ENCODE results near the gene ZFYVE9. TPM values are rescaled to one million over a fixed set of nuclear protein-coding genes. Genes with fewer than 3 reads are reported as not detected.

ZFYVE9 gene
- total and polyA plus RNA-seq, 2 donors (not counting 1 experiment from before 2014, with no cell fraction given): 13.5 to 44.6 TPM

GRCh38 chr1:52355847-52356505 lies 214.1 kb downstream of the ZFYVE9 start:
- no peaks in the 10 kb centered on the region for H4K20me1 ChIP-seq (ENCODE audit: control insufficient read depth, extremely low read depth, insufficient read depth, low read length)
- no peaks in the 10 kb centered on the region for H3K27me3 ChIP-seq (ENCODE audit: control insufficient read depth, insufficient read depth, low read length)
- H3K79me2 ChIP-seq (ENCODE audit: control insufficient read depth, insufficient read depth, low read length): no peaks in the 10 kb centered on the region
- TF ChIP-seq CTCF (conservative IDR thresholded peaks at IDR 0.05 in 1 of 2, IDR thresholded peaks at IDR 0.05 in 1 of 2; ENCODE audit: low read depth in 1 of 2, low read length in 2 of 2) (no peak), EZH2 (IDR thresholded peaks at IDR 0.05; ENCODE audit: low read length, missing control alignments) (no peak)
- H2AFZ ChIP-seq (ENCODE audit: low read length): no peak overlapping the region
- H3K4me3 ChIP-seq (replicated peaks in 1 of 4; ENCODE audit: control extremely low read depth in 1 of 4, insufficient read depth in 1 of 4, low read depth in 3 of 4, low read length in 4 of 4): no peak overlapping the region
- H3K9me3 ChIP-seq (ENCODE audit: control insufficient read depth, insufficient read depth, low read depth, low read length): no peaks in the 10 kb centered on the region
- no peaks in the 10 kb centered on the region for H3K4me1 ChIP-seq (ENCODE audit: control insufficient read depth, extremely low read depth, insufficient read depth, low read length)
- no peak overlapping the region for H3K4me2 ChIP-seq (ENCODE audit: extremely low read depth, insufficient read depth, low read length)
- DNase-seq (ENCODE audit: low read depth in 2 of 2): no peak
- no peak overlapping the region for H3K27ac ChIP-seq (ENCODE audit: insufficient read depth, low read length)
- H3K36me3 ChIP-seq (ENCODE audit: control insufficient read depth, insufficient read depth, low read length): peaks cover 46% of the 10 kb centered on the region
- H3K9ac ChIP-seq (ENCODE audit: insufficient read depth, low read length): no peak overlapping the region

- no peak for TF ChIP-seq EZH2 (IDR thresholded peaks at IDR 0.05; ENCODE audit: low read length, missing control alignments)
- TF ChIP-seq CTCF (conservative IDR thresholded peaks at IDR 0.05 in 1 of 2, IDR thresholded peaks at IDR 0.05 in 1 of 2; ENCODE audit: low read depth in 1 of 2, low read length in 2 of 2): no peak
- Histone ChIP-seq H4K20me1 (ENCODE audit: control insufficient read depth, extremely low read depth, insufficient read depth, low read length) (no peaks in the 10 kb centered on the region), H3K36me3 (ENCODE audit: control insufficient read depth, insufficient read depth, low read length) (peaks cover 51% of the 10 kb centered on the region), H3K79me2 (ENCODE audit: control insufficient read depth, insufficient read depth, low read length) (no peaks in the 10 kb centered on the region), H3K27ac (ENCODE audit: insufficient read depth, low read length) (no peak overlapping the region), H3K9me3 (ENCODE audit: control insufficient read depth, insufficient read depth, low read depth, low read length) (no peaks in the 10 kb centered on the region), H2AFZ (ENCODE audit: low read length) (no peak overlapping the region), H3K4me1 (ENCODE audit: control insufficient read depth, extremely low read depth, insufficient read depth, low read length) (no peaks in the 10 kb centered on the region), H3K27me3 (ENCODE audit: control insufficient read depth, insufficient read depth, low read length) (no peaks in the 10 kb centered on the region), H3K4me3 (replicated peaks in 1 of 4; ENCODE audit: control extremely low read depth in 1 of 4, insufficient read depth in 1 of 4, low read depth in 3 of 4, low read length in 4 of 4) (no peak overlapping the region), H3K4me2 (ENCODE audit: extremely low read depth, insufficient read depth, low read length) (no peak overlapping the region), H3K9ac (ENCODE audit: insufficient read depth, low read length) (no peak overlapping the region)
- no peak for DNase-seq (ENCODE audit: low read depth in 2 of 2)
These were observed 215.0 kb downstream of the ZFYVE9 start for GRCh38 chr1:52356818-52357355.

GRCh38 chr1:52357397-52357796 lies 215.5 kb downstream of the ZFYVE9 start:
- no peak overlapping the region for H3K4me2 ChIP-seq (ENCODE audit: extremely low read depth, insufficient read depth, low read length)
- TF ChIP-seq CTCF (conservative IDR thresholded peaks at IDR 0.05 in 1 of 2, IDR thresholded peaks at IDR 0.05 in 1 of 2; ENCODE audit: low read depth in 1 of 2, low read length in 2 of 2): no peak
- no peak for TF ChIP-seq EZH2 (IDR thresholded peaks at IDR 0.05; ENCODE audit: low read length, missing control alignments)
- no peaks in the 10 kb centered on the region for H3K27me3 ChIP-seq (ENCODE audit: control insufficient read depth, insufficient read depth, low read length)
- no peaks in the 10 kb centered on the region for H4K20me1 ChIP-seq (ENCODE audit: control insufficient read depth, extremely low read depth, insufficient read depth, low read length)
- no peaks in the 10 kb centered on the region for H3K79me2 ChIP-seq (ENCODE audit: control insufficient read depth, insufficient read depth, low read length)
- no peaks in the 10 kb centered on the region for H3K4me1 ChIP-seq (ENCODE audit: control insufficient read depth, extremely low read depth, insufficient read depth, low read length)
- H2AFZ ChIP-seq (ENCODE audit: low read length): no peak overlapping the region
- H3K27ac ChIP-seq (ENCODE audit: insufficient read depth, low read length): no peak overlapping the region
- no peak for DNase-seq (ENCODE audit: low read depth in 2 of 2)
- H3K9ac ChIP-seq (ENCODE audit: insufficient read depth, low read length): no peak overlapping the region
- no peaks in the 10 kb centered on the region for H3K9me3 ChIP-seq (ENCODE audit: control insufficient read depth, insufficient read depth, low read depth, low read length)
- peaks cover 55% of the 10 kb centered on the region for H3K36me3 ChIP-seq (ENCODE audit: control insufficient read depth, insufficient read depth, low read length)
- no peak overlapping the region for H3K4me3 ChIP-seq (replicated peaks in 1 of 4; ENCODE audit: control extremely low read depth in 1 of 4, insufficient read depth in 1 of 4, low read depth in 3 of 4, low read length in 4 of 4)
